Calu3 (cell line): ENCODE results near the gene PECR. TPM values are rescaled to one million over a fixed set of nuclear protein-coding genes. Genes with fewer than 3 reads are reported as not detected.
"Not testable (repeated sequence)": the region's sequence is repeated elsewhere in the genome, so short reads cannot be mapped to it uniquely, and the experiment has no call there.

ENCODE experiments used
- BruUV-seq: library from RNA; stranded (reverse); fragments of 400-500 nt; replicated peaks from 2 replicates; lab custom pipeline; 2021; lab: Mats Ljungman, UMichigan
- CTCF ChIA-PET: fragments of 300-600 bp; sonication (Branson Sonifier 250); formaldehyde crosslinking; loops from one replicate; lab custom pipeline; 2022; ENCODE audit warnings: antibody characterized with exemption; lab: Charles Lee
- DNase-seq: peaks from one replicate; pipeline ENCODE4 v3.0.0; 2022
- H3K27ac Mint-ChIP-seq: one replicate; pipeline ENCODE4 v1.8.0; 2022; ENCODE audit warnings: mixed read lengths; ENCODE audit not compliant: unreplicated experiment
- H3K27me3 Mint-ChIP-seq: one replicate; pipeline ENCODE4 v1.8.0; 2022; ENCODE audit warnings: mixed read lengths; ENCODE audit not compliant: unreplicated experiment
- H3K36me3 Mint-ChIP-seq: one replicate; pipeline ENCODE4 v1.8.0; 2022; ENCODE audit warnings: mild to moderate bottlenecking, moderate library complexity, mixed read lengths; ENCODE audit not compliant: insufficient read depth, unreplicated experiment
- H3K4me1 Mint-ChIP-seq: one replicate; pipeline ENCODE4 v1.8.0; 2022; ENCODE audit warnings: mild to moderate bottlenecking, low read depth, mixed read lengths; ENCODE audit not compliant: unreplicated experiment
- H3K4me3 Mint-ChIP-seq: one replicate; pipeline ENCODE4 v1.8.0; 2022; ENCODE audit warnings: mild to moderate bottlenecking, low read depth, moderate library complexity, mixed read lengths; ENCODE audit not compliant: unreplicated experiment
- H3K9me3 Mint-ChIP-seq: one replicate; pipeline ENCODE4 v1.8.0; 2022; ENCODE audit warnings: low read depth, mixed read lengths; ENCODE audit not compliant: unreplicated experiment
- CTCF ChIP-seq: fragments of 200-600 bp; IDR thresholded peaks from one replicate; pipeline ENCODE4 v1.8.0; 2022; ENCODE audit warnings: antibody characterized with exemption; ENCODE audit not compliant: unreplicated experiment
- intact Hi-C: fragments of 100-400 bp; cut with micrococcal nuclease; formaldehyde crosslinking; loops from one replicate; pipeline ENCODE4 v1.10.0; 2022; ENCODE audit not compliant: unreplicated experiment
- total RNA-seq: library from RNA; stranded (reverse); gene quantifications from 2 replicates; pipeline ENCODE4 v1.2.3, GENCODE V29; 2022

Gene PECR
- total RNA-seq, 1 experiment from 2014 or later, result 40.7 TPM

- no peaks in the 10 kb centered on the region for H3K9me3 Mint-ChIP-seq
These were observed 84.4 kb downstream of the PECR start for GRCh38 chr2:215997219-215997618.

GRCh38 chr2:215994911-215995310 lies 86.7 kb downstream of the PECR start:
- Mint-ChIP-seq H3K36me3 (peaks cover 10% of the 10 kb centered on the region), H3K9me3 (peaks cover 10% of the 10 kb centered on the region), H3K27ac (no peak overlapping the region), H3K27me3 (no peaks in the 10 kb centered on the region), H3K4me3 (no peak overlapping the region), H3K4me1 (peaks cover 7% of the 10 kb centered on the region)
- intact Hi-C loops, result no loop called here
- no peak for TF ChIP-seq CTCF
- no TSS peak for BruUV-seq
- CTCF ChIA-PET, result interaction anchor here (0.7 kb wide), 1 partner anchor 31 kb away, joined by 4 read pairs; no protein-coding TSS in a partner anchor
- DNase-seq, result no peak

More at GRCh38 chr2:215997219-215997618, 84.4 kb downstream of the PECR start:
- H3K4me1 Mint-ChIP-seq, result peaks cover 6% of the 10 kb centered on the region
- no peak for TF ChIP-seq CTCF
- peaks cover 10% of the 10 kb centered on the region for H3K36me3 Mint-ChIP-seq
- no peak for DNase-seq
- H3K27ac Mint-ChIP-seq, result no peak overlapping the region
- intact Hi-C loops, result no loop called here
- H3K4me3 Mint-ChIP-seq, result no peak overlapping the region
- BruUV-seq, result no TSS peak
- CTCF ChIA-PET, result no interaction called here
- H3K27me3 Mint-ChIP-seq, result no peaks in the 10 kb centered on the region

GRCh38 chr2:215988556-215989207 lies 92.9 kb downstream of the PECR start:
- H3K27me3 Mint-ChIP-seq, BruUV-seq, CTCF ChIA-PET, H3K27ac Mint-ChIP-seq, DNase-seq, H3K4me3 Mint-ChIP-seq, intact Hi-C loops, H3K36me3 Mint-ChIP-seq: not testable (repeated sequence)
- Mint-ChIP-seq H3K4me1 (peaks cover 12% of the 10 kb centered on the region), H3K9me3 (peaks cover 14% of the 10 kb centered on the region)

Other genes with a start within 250 kb of the PECR start
- gene MREG, start 68.3 kb downstream of the PECR start, total RNA-seq, result 22.0 and 29.7 TPM in 2 replicates
- gene TMEM169, start 110 bp upstream of the PECR start, total RNA-seq, result 8.0 and 9.0 TPM in 2 replicates
- gene XRCC5, start 27.5 kb upstream of the PECR start, total RNA-seq, result 266 and 313 TPM in 2 replicates